A549 treated with DMSO at 1 μM for 4 hours (cell line): ENCODE results near the gene SDCBP2. TPM values are rescaled to one million over a fixed set of nuclear protein-coding genes. Genes with fewer than 3 reads are reported as not detected.

Source experiments
- total RNA-seq: library from RNA; stranded (reverse); fragments of 200-300 nt; extraction: Qiagen RNA extraction; gene quantifications from 5 replicates; pipeline ENCODE4 v1.2.3, GENCODE V29; 2022; ENCODE audit warnings: low read depth

The SDCBP2 gene, protein sequence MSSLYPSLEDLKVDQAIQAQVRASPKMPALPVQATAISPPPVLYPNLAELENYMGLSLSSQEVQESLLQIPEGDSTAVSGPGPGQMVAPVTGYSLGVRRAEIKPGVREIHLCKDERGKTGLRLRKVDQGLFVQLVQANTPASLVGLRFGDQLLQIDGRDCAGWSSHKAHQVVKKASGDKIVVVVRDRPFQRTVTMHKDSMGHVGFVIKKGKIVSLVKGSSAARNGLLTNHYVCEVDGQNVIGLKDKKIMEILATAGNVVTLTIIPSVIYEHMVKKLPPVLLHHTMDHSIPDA
- 0.79 to 1.1 TPM (median 0.99 TPM) in 5 replicates for total RNA-seq

DNA sequence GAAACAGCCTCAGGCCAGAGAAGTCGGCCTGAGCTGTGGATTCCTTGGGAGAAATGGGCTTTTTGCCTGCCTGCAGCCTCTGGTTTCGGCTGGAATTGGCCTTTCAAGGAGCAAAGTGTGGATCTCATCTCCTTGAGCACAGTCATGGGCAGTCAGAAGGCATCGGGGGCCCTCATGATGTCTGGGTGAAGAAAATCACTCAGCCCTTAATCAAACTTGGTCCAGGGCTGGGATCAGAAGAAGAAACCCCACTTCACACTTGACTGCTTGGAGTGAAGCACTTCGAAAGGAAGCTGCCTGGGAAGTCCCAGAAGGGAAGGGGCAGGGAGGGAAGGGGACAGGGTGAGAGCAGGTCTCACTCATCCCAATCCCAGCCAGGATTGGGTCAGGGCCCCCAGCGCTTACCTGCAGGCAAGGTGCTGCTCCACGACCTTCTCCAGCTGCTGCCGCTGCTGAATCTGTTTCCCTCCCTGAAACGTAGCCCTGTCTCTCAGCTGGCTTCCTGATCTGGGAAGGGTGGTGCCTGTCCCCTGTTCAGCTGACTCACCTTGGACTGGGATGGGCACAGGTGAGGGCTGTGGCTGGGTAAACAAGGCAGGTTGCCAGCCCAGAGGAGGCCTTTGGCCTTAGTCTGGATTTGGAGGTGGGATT, at the start of gene SDCBP2:
SDCBP2 (minus strand) TSS at position 460 of the 651 bp plus-strand sequence. CDS start 8,723 bp downstream, outside the sequence.

DNA sequence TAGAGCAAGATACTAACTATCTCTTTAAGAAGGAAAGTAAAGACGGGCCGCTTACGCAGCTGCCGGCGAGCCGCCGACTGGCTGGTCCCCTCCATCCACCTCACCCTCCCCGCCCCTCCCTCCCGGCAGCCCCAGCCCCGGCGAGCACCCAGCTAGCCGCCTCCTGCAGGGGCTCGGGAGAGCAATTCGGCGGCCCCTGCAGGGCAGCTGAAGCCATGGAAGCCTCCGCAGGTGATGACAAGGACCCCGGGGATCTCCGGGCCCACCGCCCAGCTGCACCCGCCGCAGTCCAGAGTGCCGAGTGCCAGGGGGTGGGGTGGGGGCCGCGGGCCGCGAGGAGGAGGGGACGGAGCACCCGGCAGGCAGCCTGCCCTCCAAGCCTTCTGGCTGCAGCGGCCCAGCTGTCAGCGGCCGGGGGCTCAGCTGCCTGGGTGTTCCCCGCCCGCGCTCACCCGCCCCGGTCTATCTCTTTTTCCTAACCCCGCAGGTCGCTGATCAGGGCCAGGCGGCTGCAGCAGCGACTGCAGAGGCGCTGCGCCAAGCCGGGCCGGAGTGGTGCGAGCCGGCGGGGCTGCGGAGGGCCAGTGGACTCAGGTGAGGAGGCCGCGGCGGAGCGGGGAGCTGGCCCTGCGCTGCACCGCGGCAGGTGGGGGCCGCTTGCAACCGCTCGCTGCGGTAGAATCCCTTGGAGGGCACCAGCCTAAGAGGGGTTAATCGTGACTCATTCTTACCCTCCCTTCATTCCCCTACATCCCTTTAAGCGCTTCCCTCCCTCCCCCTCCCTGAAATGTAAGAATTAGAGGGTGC, 62.6 kb downstream of the SDCBP2 start, which contains the start of gene SNPH:
SNPH (plus strand) TSS at position 128 of the 807 bp plus-strand sequence. CDS start 29,946 bp downstream, outside the sequence.

Other genes with a start within 250 kb of the SDCBP2 start
- 196 to 223 TPM (median 216 TPM) in 5 replicates for gene PSMF1, start 210.5 kb downstream of the SDCBP2 start, total RNA-seq
- 3.6 to 4.7 TPM (median 3.9 TPM) in 5 replicates for gene TMEM74B, start 144.2 kb downstream of the SDCBP2 start, total RNA-seq
- gene C20orf202, start 125.7 kb downstream of the SDCBP2 start, total RNA-seq: 0.05 TPM in 1 of 5 replicates, not detected in the others
- gene RAD21L1, start 103.1 kb downstream of the SDCBP2 start, total RNA-seq: 0.05 to 0.12 TPM in 2 of 5 replicates, not detected in the others
- gene SNPH, start 62.8 kb downstream of the SDCBP2 start, total RNA-seq: 3.8 to 5.6 TPM (median 4.6 TPM) in 5 replicates
- 498 to 544 TPM (median 537 TPM) in 5 replicates for gene FKBP1A, start 63.9 kb upstream of the SDCBP2 start, total RNA-seq
- 120 to 154 TPM (median 125 TPM) in 5 replicates for gene NSFL1C, start 137.7 kb upstream of the SDCBP2 start, total RNA-seq
- gene SIRPB2, start 162.3 kb upstream of the SDCBP2 start, total RNA-seq: not detected in 5 replicates
- gene SIRPD, start 228.6 kb upstream of the SDCBP2 start, total RNA-seq: not detected in 5 replicates